ENCODE data around the gene ZNF385B. TPM values are rescaled to one million over a fixed set of nuclear protein-coding genes. Genes with fewer than 3 reads are reported as not detected.

ZNF385B gene
- total RNA-seq, 4 donors from 2014 or later = 1.6 to 7.4 (median 3.9) TPM; not detected in 1

DNA sequence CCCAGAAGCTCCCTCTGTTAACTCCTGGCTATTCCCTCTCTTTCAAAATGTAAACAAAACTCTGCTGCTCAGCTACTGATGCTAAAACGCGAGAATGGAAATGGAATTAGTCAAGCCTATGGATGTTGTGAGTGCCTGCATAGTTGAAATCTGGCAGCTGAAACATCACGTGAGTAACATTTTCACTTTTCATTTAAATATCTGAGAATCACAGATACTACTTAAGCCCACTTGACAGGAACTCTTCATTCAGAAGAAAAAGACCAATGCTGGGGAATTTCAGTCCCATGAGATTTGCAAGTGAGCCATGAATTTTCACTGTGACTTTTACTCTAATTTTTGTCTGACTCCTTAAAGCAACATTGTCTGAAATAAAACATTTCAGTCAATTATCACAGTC is 381.5 kb downstream of the ZNF385B start:
- DNase-seq = no peak
- Histone ChIP-seq H3K27me3 (no peaks in the 10 kb centered on the region), H3K36me3 (no peaks in the 10 kb centered on the region), H3K4me3 (no peak overlapping the region), H3K4me1 (no peaks in the 10 kb centered on the region), H3K9me3 (no peaks in the 10 kb centered on the region), H3K27ac (no peak overlapping the region)
- TF ChIP-seq POLR2A (IDR thresholded peaks at IDR 0.05) = no peak
- TF ChIP-seq, protein P1, sequence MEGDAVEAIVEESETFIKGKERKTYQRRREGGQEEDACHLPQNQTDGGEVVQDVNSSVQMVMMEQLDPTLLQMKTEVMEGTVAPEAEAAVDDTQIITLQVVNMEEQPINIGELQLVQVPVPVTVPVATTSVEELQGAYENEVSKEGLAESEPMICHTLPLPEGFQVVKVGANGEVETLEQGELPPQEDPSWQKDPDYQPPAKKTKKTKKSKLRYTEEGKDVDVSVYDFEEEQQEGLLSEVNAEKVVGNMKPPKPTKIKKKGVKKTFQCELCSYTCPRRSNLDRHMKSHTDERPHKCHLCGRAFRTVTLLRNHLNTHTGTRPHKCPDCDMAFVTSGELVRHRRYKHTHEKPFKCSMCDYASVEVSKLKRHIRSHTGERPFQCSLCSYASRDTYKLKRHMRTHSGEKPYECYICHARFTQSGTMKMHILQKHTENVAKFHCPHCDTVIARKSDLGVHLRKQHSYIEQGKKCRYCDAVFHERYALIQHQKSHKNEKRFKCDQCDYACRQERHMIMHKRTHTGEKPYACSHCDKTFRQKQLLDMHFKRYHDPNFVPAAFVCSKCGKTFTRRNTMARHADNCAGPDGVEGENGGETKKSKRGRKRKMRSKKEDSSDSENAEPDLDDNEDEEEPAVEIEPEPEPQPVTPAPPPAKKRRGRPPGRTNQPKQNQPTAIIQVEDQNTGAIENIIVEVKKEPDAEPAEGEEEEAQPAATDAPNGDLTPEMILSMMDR (IDR thresholded peaks at IDR 0.05) = no peak

DNA sequence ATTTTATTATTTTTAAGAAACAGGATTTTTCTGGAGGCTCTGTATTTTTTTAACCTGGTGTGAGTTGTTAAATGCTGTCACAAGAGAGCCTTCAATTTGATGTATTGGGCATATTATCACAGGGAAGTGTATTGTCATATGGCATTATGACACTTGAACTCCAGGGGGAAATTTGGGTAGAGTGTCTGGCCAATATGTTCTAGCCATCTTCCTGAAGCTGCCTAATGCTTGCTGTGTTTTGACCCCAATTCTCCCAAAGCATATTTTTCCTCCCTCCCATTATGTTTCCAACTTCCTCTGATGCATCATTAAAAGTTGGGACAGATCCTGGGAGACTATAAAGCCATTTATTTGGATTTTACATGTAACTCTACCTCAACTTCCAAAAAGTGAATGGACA is 382.6 kb downstream of the ZNF385B start:
- no peak overlapping the region for H3K27ac ChIP-seq
- H3K27me3 ChIP-seq = no peaks in the 10 kb centered on the region
- no peak for DNase-seq
- H3K36me3 ChIP-seq = no peaks in the 10 kb centered on the region
- no peak for TF ChIP-seq POLR2A (IDR thresholded peaks at IDR 0.05)
- TF ChIP-seq, protein P1 (IDR thresholded peaks at IDR 0.05) = no peak
- H3K4me3 ChIP-seq = no peak overlapping the region
- H3K9me3 ChIP-seq = no peaks in the 10 kb centered on the region
- no peaks in the 10 kb centered on the region for H3K4me1 ChIP-seq

DNA sequence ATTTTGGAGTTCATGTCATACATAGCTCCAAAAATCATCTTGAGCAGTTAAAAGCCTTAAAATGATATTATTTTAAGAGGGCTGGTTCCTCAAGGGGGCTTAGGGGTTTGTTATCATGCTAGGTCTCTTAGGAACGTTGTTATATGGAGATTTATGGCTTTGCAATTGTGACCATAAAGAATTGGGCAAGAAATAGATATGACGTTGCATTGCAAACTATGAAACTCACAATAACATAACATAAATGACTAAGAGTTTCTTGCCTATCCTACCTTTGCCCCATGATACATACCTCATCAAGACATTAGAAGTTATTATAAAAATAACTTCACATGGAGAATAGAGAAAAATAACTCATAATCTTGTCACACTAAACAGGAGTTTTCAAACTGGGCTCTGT is 390.4 kb downstream of the ZNF385B start:
- Histone ChIP-seq H3K4me3 (no peak overlapping the region), H3K27ac (no peak overlapping the region)

DNA sequence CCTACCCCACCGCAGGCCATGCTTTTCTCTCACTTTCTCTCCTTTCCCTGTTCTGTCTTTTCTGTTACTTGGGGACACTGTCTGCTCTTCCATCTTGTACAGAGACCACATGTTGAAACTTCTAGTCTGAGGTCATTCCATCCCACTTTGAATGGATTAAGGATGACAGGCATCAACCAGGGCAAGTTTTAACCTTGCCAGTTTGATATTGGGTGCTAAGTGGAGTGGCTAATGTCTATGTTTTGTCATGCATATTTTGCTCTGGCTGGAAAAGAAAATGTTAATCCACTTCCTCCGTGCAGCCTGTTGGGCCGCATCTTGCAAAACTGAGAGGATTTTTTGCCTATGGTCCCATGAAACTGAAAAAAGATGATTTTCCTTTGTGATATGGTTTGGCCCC is 391.3 kb downstream of the ZNF385B start:
- no peaks in the 10 kb centered on the region for H3K27me3 ChIP-seq
- no peaks in the 10 kb centered on the region for H3K4me1 ChIP-seq
- DNase-seq = no peak
- no peaks in the 10 kb centered on the region for H3K9me3 ChIP-seq
- H3K27ac ChIP-seq = no peak overlapping the region
- TF ChIP-seq, protein P1 (IDR thresholded peaks at IDR 0.05) = no peak
- TF ChIP-seq POLR2A (IDR thresholded peaks at IDR 0.05) = no peak
- no peaks in the 10 kb centered on the region for H3K36me3 ChIP-seq
- no peak overlapping the region for H3K4me3 ChIP-seq

More for the DNA sequence above, 390.4 kb downstream of the ZNF385B start:
- no peaks in the 10 kb centered on the region for H3K36me3 ChIP-seq
- no peak for DNase-seq
- H3K4me1 ChIP-seq = no peaks in the 10 kb centered on the region
- H3K9me3 ChIP-seq = no peaks in the 10 kb centered on the region
- TF ChIP-seq, protein P1 (IDR thresholded peaks at IDR 0.05) = no peak
- no peak for TF ChIP-seq POLR2A (IDR thresholded peaks at IDR 0.05)
- H3K27me3 ChIP-seq = no peaks in the 10 kb centered on the region

DNA sequence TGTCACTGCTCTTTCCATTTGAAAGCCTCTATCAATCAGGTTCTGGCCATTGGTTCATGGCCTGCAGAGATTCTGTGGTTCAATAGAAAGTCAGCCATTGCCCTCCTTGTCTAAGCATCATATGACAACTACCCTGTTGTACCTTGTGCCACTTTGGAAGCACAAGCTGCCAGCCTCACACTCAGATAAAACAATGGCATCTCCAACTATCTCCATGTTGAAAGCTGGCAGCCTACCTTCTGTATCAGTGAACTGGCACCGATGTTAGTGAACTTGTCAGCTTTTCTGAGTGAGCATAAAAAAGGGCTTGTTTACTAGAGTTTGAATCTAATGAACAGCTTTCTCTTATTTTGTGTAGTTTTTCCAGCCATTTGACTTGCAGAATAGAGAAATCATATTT is 393.5 kb downstream of the ZNF385B start:
- no peak for TF ChIP-seq POLR2A (IDR thresholded peaks at IDR 0.05)
- TF ChIP-seq, protein P1 (IDR thresholded peaks at IDR 0.05) = no peak
- Histone ChIP-seq H3K27ac (no peak overlapping the region), H3K4me3 (no peak overlapping the region), H3K36me3 (no peaks in the 10 kb centered on the region), H3K9me3 (no peaks in the 10 kb centered on the region), H3K4me1 (no peaks in the 10 kb centered on the region), H3K27me3 (no peaks in the 10 kb centered on the region)
- no peak for DNase-seq

DNA sequence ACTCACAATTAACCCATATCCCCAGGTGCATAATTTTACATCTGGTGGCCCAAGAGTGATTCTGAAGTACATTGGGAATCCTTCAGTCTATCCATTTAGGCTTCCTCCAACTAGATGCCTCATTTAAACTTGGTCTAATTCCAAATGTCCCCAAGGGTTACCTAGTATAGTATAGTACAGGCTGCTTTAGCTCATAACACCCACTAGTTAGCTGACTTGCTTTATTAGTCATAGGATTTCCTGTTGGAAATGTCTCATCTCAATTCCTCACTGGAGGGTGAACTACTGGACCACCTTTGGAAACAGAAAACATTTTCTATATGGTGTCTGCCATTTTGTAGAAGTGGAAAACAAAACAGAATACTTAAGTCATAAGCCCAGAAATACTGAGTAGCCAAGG is 394.3 kb downstream of the ZNF385B start:
- no peaks in the 10 kb centered on the region for H3K27me3 ChIP-seq
- no peak overlapping the region for H3K4me3 ChIP-seq
- TF ChIP-seq, protein P1 (IDR thresholded peaks at IDR 0.05) = no peak
- no peak for TF ChIP-seq POLR2A (IDR thresholded peaks at IDR 0.05)
- H3K9me3 ChIP-seq = no peaks in the 10 kb centered on the region
- H3K27ac ChIP-seq = no peak overlapping the region
- H3K4me1 ChIP-seq = no peaks in the 10 kb centered on the region
- no peak for DNase-seq
- no peaks in the 10 kb centered on the region for H3K36me3 ChIP-seq

Measured in Peyer's patch (tissue), 4 donors.